Stimulated activated CD4-positive, alpha-beta T cell treated with anti-CD3 and anti-CD28 coated beads, Interleukin-2, amount 100 ng/mL, for 24 hours (primary cell): Measurements from ENCODE around the gene TRIP12.
A peak's percentile ranks its signal among the peaks of the same experiment; 100 is the strongest.
"Not testable (repeated sequence)": the region's sequence is repeated elsewhere in the genome, so short reads cannot be mapped to it uniquely, and the experiment has no call there.

Experiments
- DNase-seq, 2 donors: peaks; one replicate each; pipeline ENCODE4 v3.0.0-alpha.2; 2020

Gene TRIP12

GRCh38 chr2:229752970-229753729 is 168.7 kb downstream of the TRIP12 start:
- DNase-seq, result no peak

DNA sequence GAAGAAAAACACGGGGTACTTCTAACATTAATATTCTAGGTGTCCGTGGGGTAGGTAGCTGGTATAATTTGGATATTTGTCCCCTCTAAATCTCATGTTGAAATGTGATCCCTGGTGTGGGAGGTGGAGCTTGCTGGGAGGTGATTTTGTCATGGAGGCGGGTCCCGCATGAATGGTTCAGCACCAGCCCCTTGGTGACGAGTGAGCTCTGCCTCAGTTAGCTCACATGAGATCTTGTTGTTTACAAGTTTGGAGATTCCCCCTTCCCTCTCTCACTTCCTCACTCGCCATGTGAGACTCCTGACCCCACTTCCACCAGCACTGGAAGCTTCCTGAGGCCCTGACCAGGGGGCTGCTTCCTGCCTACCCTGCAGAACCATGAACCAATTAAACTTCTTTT is 172.0 kb downstream of the TRIP12 start:
- DNase-seq, result no peak

- no peak for DNase-seq
These were observed 172.9 kb downstream of the TRIP12 start for GRCh38 chr2:229748950-229749349.

- DNase-seq, result not testable (repeated sequence)
These were observed 179.1 kb downstream of the TRIP12 start for GRCh38 chr2:229742691-229743090.

- DNase-seq, result no peak
These were observed 181.5 kb downstream of the TRIP12 start for GRCh38 chr2:229740279-229740678.

GRCh38 chr2:229738024-229738625 is 183.7 kb downstream of the TRIP12 start:
- no peak for DNase-seq

- DNase-seq, result no peak
These were observed 187.4 kb downstream of the TRIP12 start for GRCh38 chr2:229734410-229734809.

- no peak for DNase-seq
These were observed 188.1 kb downstream of the TRIP12 start for GRCh38 chr2:229733611-229734245.

DNA sequence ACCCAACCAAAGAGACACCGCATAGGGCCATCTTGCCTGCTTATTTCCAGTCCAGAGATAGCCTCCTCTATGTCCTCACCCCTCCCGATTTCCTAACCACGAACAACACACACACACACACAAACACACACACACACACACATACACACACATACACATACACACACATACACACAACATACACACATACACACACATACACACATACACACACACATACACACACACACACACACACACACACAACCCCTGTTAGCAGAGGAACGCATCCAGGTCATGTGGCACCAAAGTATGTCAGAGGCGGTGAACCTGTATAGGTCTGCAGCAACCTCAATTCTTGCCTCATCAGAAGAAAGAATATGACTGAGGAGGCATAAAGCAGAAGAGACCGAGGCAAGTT is 188.9 kb downstream of the TRIP12 start:
- no peak for DNase-seq

- no peak for DNase-seq
These were observed 189.9 kb downstream of the TRIP12 start for GRCh38 chr2:229731916-229732315.

GRCh38 chr2:229731363-229731762 is 190.4 kb downstream of the TRIP12 start:
- DNase-seq, result no peak

DNA sequence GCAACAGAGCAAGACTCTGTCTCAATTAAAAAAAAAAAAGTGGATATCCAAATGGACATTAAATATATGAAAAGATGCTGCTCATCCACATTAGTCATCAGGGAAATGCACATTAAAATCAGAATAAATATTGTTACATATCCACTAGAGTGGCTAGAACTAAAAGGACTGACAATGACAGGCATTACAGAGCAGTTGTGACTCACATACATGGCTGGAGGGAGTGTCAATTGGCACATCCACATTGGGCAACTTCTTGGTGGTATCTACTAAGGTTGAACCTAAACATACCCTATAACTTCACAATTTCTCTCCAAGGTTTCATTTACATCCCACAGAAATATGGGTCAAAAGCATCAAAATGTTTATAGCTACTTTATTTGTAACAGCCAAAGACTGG is 193.4 kb downstream of the TRIP12 start:
- no peak for DNase-seq

- DNase-seq, result no peak
These were observed 195.2 kb downstream of the TRIP12 start for GRCh38 chr2:229726643-229727042.

DNA sequence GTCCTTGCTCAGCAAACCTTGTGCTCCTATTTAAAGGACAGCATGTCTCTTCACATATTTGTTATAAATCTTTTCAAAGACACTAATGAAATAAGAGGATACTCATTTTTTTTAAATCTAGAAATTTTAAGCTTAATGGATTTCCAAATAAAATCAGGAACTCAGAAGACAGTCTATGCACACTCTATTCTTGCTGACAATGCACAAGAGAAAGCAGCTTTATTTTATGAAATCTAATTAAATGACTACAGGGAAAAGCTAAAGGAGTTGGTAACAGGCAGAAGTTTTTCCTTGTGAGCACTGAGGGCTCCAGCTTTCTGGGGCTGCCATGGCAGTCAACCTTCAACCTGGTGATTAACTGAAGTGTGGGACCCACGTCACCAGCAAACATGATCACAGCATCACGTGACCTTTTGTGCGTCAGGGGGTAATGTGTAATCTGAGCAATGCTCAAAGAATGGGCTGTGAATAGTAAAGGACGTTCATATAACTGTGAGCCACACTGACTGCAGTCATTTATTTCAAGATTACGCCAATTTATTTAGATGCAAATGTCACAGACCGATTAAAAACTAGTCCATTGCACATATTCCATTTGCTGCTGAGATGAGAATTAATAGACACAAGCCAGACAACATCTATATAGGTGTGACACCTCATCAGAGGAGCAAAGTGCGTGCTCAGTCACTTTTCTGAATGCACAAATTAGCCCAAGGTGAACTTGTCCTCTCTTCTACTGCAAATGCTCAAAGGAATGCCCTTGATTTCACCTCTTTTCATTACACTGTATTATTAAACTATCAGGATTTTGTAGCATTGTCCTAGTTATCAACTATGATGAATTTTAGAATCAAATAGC is 195.9 kb downstream of the TRIP12 start:
- no peak for DNase-seq

GRCh38 chr2:229723192-229723591 is 198.6 kb downstream of the TRIP12 start:
- not testable (repeated sequence) for DNase-seq

DNA sequence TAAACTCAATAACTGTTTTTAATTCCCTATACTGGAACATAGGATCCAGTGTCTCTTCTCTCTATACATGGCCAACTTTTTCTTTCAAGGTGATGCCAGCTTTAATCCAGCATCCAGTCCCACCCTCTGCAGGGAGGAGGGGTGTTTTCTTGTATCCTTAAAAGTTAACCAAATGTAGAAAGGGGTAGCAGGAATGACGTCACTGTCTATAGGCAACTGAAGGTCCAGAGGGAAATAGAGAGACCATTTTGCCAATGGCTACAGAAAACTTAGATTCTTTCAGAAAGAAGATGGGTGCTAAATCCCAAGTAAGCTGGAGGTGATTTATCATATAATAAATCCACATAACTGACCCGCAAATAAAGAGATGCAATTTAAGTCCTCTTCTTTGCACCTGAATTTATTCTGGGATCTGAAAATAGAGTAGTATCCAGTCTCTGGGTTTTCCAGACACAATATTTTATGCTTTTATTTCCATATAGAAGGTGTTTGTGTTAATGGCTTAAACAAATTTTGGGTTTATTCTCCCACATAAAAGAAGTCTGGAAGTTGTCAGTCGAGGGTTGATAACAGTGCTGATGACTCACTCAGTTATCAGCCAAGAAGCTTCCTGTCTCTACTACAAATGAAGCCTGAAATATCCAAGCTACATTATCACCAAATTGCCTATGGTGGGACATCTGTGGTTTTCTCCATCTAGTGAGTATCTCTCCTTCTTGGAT is 201.7 kb downstream of the TRIP12 start:
- DNase-seq, result no peak

DNA sequence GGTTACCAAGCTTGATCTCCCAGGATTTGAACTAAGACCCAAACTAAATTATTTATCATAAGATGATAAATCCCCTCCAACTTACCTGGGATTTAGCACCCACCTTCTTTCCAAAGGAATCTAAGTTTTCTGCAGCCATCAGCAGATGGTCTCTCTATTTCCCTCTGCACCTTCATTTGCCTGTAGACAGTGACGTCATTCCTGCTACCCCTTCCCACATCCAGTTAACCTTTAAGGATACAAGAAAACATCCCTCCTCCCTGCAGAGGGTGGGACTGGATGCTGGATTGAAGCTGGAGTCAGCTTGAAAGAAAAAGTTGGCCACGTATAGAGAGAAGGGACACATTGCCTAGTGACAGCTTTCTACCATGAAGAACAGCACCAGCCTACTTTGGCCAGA is 203.8 kb downstream of the TRIP12 start:
- no peak for DNase-seq

GRCh38 chr2:229715895-229716507 is 205.8 kb downstream of the TRIP12 start:
- DNase-seq, result peak; percentile 31 to 35

DNA sequence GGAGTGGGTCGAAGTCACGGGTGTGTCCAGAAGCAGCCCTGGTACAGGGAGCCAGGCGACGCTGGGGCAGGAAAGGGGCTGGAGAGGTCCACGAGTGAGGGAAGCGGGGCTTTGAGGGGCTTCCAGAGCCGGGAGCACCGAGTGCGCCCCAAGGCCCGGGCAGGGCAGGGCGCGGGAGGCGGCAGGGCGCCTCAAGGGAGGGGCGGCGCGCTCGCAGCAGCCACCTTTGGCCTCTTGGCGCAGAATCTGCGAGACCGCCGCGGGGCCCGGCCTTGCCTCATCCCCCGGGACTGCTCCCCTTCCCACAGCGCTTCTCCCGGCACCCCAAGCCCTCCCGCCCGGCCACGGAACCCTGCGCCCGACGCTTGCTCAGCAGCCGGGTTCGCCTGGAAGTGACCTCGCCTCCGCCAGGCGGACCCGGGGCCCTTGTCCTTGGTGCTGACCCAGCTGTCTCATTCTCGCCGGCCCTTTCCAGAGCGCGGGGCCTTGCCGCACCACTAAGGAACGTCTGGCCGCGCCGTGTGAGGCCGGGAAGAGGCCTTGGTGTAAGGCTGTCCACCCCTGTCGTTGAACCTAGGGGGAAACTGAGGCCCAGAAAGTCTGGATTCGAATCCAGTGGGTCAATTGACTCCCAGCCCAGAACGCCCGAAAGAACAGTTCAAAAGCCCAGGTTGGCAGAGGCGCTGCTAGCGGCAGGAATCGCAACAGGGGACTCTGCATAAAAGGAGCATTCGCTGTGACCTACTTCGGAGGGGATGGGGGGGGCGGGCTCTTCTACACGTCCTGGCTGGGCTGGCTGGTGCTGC is 206.9 kb downstream of the TRIP12 start:
- peak; percentile 38 to 48 for DNase-seq

- peak; percentile 43 to 67 for DNase-seq
These were observed 207.6 kb downstream of the TRIP12 start, which contains the start of gene DNER for GRCh38 chr2:229714080-229714735. DNER (minus strand) TSS chr2:229714555; CDS start chr2:229714423, 132 bp downstream.
